Bronchial epithelial cell (primary cell): ENCODE data around the gene SGK2. TPM values are rescaled to one million over a fixed set of nuclear protein-coding genes. Genes with fewer than 3 reads are reported as not detected.

Source experiments
- DNase-seq: peaks from one replicate; pipeline ENCODE4 v3.0.0-alpha.2; 2010; ENCODE audit warnings: low read depth
- FAIRE-seq: peaks from 2 replicates; lab custom pipeline; 2011; peaks lifted over from hg19 to GRCh38; lab: Jason Lieb, UNC
- H3K27me3 ChIP-seq: 2 replicates; pipeline ENCODE4 v1.5.1; 2011; ENCODE audit warnings: low read length; ENCODE audit not compliant: control insufficient read depth, insufficient read depth
- H3K36me3 ChIP-seq: 2 replicates; pipeline ENCODE4 v1.5.1; 2011; ENCODE audit warnings: low read length; ENCODE audit not compliant: control insufficient read depth, insufficient read depth
- H3K4me3 ChIP-seq: 2 replicates; pipeline ENCODE4 v1.5.1; 2011; ENCODE audit warnings: mild to moderate bottlenecking, low read depth, low read length, control low read depth
- total RNA-seq: library from RNA; depleted of rRNA; stranded (reverse); fragments of >200 nt; gene quantifications from 2 replicates; pipeline ENCODE4 v1.2.1, GENCODE V29; 2014
- TF ChIP-seq, protein P1 (sequence below): IDR thresholded peaks from 2 replicates; pipeline ENCODE4 v1.5.1; 2011; ENCODE audit warnings: mild to moderate bottlenecking, moderate library complexity, low read length, control low read depth, inconsistent platforms; ENCODE audit not compliant: insufficient read depth, severe bottlenecking

The SGK2 gene
- total RNA-seq, 1 donor from 2014 or later: 0.53 TPM

DNA sequence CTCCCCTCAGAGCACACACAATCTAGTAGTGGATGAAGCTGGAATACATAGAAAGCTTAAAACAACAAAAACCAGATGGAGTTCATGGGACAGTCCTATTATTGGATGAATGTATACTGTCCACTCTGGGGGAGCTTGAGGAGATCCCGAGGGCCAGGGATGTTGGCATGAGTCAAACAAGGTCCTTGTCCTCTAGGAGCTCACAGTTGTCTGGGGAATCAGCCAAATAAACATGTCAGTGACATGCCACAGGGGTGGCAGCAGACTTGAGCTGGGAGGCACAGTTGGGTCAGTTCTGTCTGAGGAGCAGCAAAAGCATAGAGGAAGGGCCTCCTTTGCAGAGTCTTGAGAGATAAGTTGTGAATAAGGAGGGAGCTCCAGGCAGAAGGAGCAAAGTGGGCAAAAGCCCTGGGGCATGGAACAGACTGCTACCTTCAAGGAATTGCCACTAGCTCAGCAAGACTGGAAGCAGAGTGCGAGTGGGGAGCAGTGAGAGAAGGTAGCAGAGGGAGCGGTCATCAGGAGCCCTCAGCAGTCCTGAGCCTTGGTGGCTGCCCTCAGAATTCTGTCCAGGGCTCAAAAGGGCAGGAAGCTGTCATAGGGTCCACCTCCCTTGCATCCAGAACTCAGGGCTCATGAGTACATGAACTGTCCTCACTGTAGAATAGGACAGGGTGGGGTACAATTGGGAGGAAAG lies 29.2 kb upstream of the SGK2 start:
- no peak for FAIRE-seq
- Histone ChIP-seq H3K4me3 (no peak overlapping the region), H3K27me3 (no peaks in the 10 kb centered on the region), H3K36me3 (peaks cover 1% of the 10 kb centered on the region)
- DNase-seq: no peak
- TF ChIP-seq, protein P1, sequence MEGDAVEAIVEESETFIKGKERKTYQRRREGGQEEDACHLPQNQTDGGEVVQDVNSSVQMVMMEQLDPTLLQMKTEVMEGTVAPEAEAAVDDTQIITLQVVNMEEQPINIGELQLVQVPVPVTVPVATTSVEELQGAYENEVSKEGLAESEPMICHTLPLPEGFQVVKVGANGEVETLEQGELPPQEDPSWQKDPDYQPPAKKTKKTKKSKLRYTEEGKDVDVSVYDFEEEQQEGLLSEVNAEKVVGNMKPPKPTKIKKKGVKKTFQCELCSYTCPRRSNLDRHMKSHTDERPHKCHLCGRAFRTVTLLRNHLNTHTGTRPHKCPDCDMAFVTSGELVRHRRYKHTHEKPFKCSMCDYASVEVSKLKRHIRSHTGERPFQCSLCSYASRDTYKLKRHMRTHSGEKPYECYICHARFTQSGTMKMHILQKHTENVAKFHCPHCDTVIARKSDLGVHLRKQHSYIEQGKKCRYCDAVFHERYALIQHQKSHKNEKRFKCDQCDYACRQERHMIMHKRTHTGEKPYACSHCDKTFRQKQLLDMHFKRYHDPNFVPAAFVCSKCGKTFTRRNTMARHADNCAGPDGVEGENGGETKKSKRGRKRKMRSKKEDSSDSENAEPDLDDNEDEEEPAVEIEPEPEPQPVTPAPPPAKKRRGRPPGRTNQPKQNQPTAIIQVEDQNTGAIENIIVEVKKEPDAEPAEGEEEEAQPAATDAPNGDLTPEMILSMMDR: no peak

GRCh38 chr20:43530321-43531090 lies 28.3 kb upstream of the SGK2 start:
- FAIRE-seq (no peak), DNase-seq (no peak)
- Histone ChIP-seq H3K27me3 (no peaks in the 10 kb centered on the region), H3K36me3 (peaks cover 1% of the 10 kb centered on the region), H3K4me3 (no peak overlapping the region)
- TF ChIP-seq, protein P1: no peak

GRCh38 chr20:43531091-43531443 lies 27.8 kb upstream of the SGK2 start:
- DNase-seq: no peak
- no peak overlapping the region for H3K4me3 ChIP-seq
- no peak for FAIRE-seq
- no peaks in the 10 kb centered on the region for H3K27me3 ChIP-seq
- TF ChIP-seq, protein P1: no peak
- peaks cover 1% of the 10 kb centered on the region for H3K36me3 ChIP-seq

- FAIRE-seq: no peak
- peaks cover 1% of the 10 kb centered on the region for H3K36me3 ChIP-seq
- TF ChIP-seq, protein P1: no peak
- no peak for DNase-seq
- no peaks in the 10 kb centered on the region for H3K27me3 ChIP-seq
- no peak overlapping the region for H3K4me3 ChIP-seq
Observed at GRCh38 chr20:43532416-43533055, 26.3 kb upstream of the SGK2 start.

GRCh38 chr20:43533060-43533459 lies 25.8 kb upstream of the SGK2 start:
- FAIRE-seq: no peak
- TF ChIP-seq, protein P1: no peak
- H3K36me3 ChIP-seq: peaks cover 1% of the 10 kb centered on the region
- H3K27me3 ChIP-seq: no peaks in the 10 kb centered on the region
- H3K4me3 ChIP-seq: no peak overlapping the region
- no peak for DNase-seq
